ENCODE data around the gene SCT.

Gene SCT

GRCh38 chr11:636511-637332, 9.7 kb upstream of the SCT start, which contains the start of gene DRD4:
DRD4 (plus strand) TSS chr11:637269; CDS start chr11:637305, 36 bp downstream.
- no peak for TF ChIP-seq CTCF (IDR thresholded peaks at IDR 0.05; ENCODE audit: low read depth, low read length, missing control alignments)
- Histone ChIP-seq H3K4me3 (ENCODE audit: low read depth, low read length) (no peak within 1 kb of the TSS), H3K27me3 (replicated peaks) (peaks cover 33% of the 10 kb centered on the region), H3K27ac (no peak within 1 kb of the TSS), H3K36me3 (replicated peaks) (no peaks in the 10 kb centered on the region)
- DNase-seq = no peak
- in situ Hi-C loops (cut with HindIII; ENCODE audit: low pct_ligation_motif_present, low sequenced_read_pairs) = no loop called here

GRCh38 chr11:635945-636510, 9.0 kb upstream of the SCT start:
- DNase-seq = no peak

GRCh38 chr11:630871-631270, 3.9 kb upstream of the SCT start:
- Histone ChIP-seq H3K27ac (no peak overlapping the region), H3K4me3 (ENCODE audit: low read depth, low read length) (no peak overlapping the region), H3K27me3 (replicated peaks) (peaks cover 2% of the 10 kb centered on the region), H3K36me3 (replicated peaks) (no peaks in the 10 kb centered on the region)
- no peak for DNase-seq
- TF ChIP-seq CTCF (IDR thresholded peaks at IDR 0.05; ENCODE audit: low read depth, low read length, missing control alignments) = no peak
- in situ Hi-C loops (cut with HindIII; ENCODE audit: low pct_ligation_motif_present, low sequenced_read_pairs) = no loop called here

More at GRCh38 chr11:635945-636510, 9.0 kb upstream of the SCT start:
- no peaks in the 10 kb centered on the region for H3K36me3 ChIP-seq (replicated peaks)
- H3K27me3 ChIP-seq (replicated peaks) = peaks cover 33% of the 10 kb centered on the region
- no peak overlapping the region for H3K27ac ChIP-seq
- in situ Hi-C loops (cut with HindIII; ENCODE audit: low pct_ligation_motif_present, low sequenced_read_pairs) = no loop called here
- no peak overlapping the region for H3K4me3 ChIP-seq (ENCODE audit: low read depth, low read length)
- TF ChIP-seq CTCF (IDR thresholded peaks at IDR 0.05; ENCODE audit: low read depth, low read length, missing control alignments) = no peak

GRCh38 chr11:629237-629583, 2.2 kb upstream of the SCT start:
- in situ Hi-C loops (cut with HindIII; ENCODE audit: low pct_ligation_motif_present, low sequenced_read_pairs) = no loop called here
- Histone ChIP-seq H3K27ac (no peak overlapping the region), H3K27me3 (replicated peaks) (peaks cover 2% of the 10 kb centered on the region), H3K36me3 (replicated peaks) (no peaks in the 10 kb centered on the region), H3K4me3 (ENCODE audit: low read depth, low read length) (no peak overlapping the region)
- TF ChIP-seq CTCF (IDR thresholded peaks at IDR 0.05; ENCODE audit: low read depth, low read length, missing control alignments) = peak; percentile 17
- DNase-seq = no peak

GRCh38 chr11:628056-628455, 1.1 kb upstream of the SCT start:
- DNase-seq = no peak
- no peak overlapping the region for H3K27ac ChIP-seq

More at GRCh38 chr11:628056-628455, 1.1 kb upstream of the SCT start:
- in situ Hi-C loops (cut with HindIII; ENCODE audit: low pct_ligation_motif_present, low sequenced_read_pairs) = no loop called here
- Histone ChIP-seq H3K36me3 (replicated peaks) (no peaks in the 10 kb centered on the region), H3K4me3 (ENCODE audit: low read depth, low read length) (no peak overlapping the region), H3K27me3 (replicated peaks) (peaks cover 2% of the 10 kb centered on the region)
- no peak for TF ChIP-seq CTCF (IDR thresholded peaks at IDR 0.05; ENCODE audit: low read depth, low read length, missing control alignments)
